Ovary (tissue), 9 donors: ENCODE results near the gene EPYC. TPM values are rescaled to one million over a fixed set of nuclear protein-coding genes. Genes with fewer than 3 reads are reported as not detected.

Source experiments
- DNase-seq, 5 donors: peaks; one replicate each; pipeline ENCODE4 v3.0.0-alpha.2; 2019 to 2020
- H3K27ac ChIP-seq, 2 donors: fragments of 200-600 bp; one replicate each; pipeline versions ENCODE4 v1.5.1 to v1.8.0; 2019 to 2022
- H3K27me3 ChIP-seq: fragments of 200-600 bp; one replicate; pipeline ENCODE4 v1.8.0; 2022
- H3K36me3 ChIP-seq: fragments of 200-600 bp; sonication (generic); one replicate; pipeline ENCODE4 v1.5.1; 2019
- H3K4me1 ChIP-seq: one replicate; pipeline ENCODE4 v1.8.1; 2013; ENCODE audit warnings: mild to moderate bottlenecking, moderate library complexity; ENCODE audit not compliant: insufficient read depth
- H3K4me3 ChIP-seq: fragments of 200-600 bp; sonication (generic); one replicate; pipeline ENCODE4 v1.5.1; 2017
- H3K9me3 ChIP-seq, 2 donors: fragments of 200-600 bp in 1 of 2; sonication (generic) in 1 of 2; one replicate each; pipeline versions ENCODE4 v1.5.1 to v1.8.1; 2013 to 2019; ENCODE audit warnings: mild to moderate bottlenecking in 1 of 2, moderate library complexity in 1 of 2
- CTCF ChIP-seq, 3 donors: fragments of 450-650 bp in 2 of 3; fragments of 200-600 bp in 1 of 3; IDR thresholded peaks; one replicate each; pipeline versions ENCODE4 v1.5.1 to v1.8.0; 2016 to 2022; ENCODE audit warnings: antibody characterized with exemption in 3 of 3, mild to moderate bottlenecking in 1 of 3
- EP300 ChIP-seq: sonication (generic); formaldehyde crosslinking; IDR thresholded peaks from one replicate; pipeline ENCODE4 v1.6.1; 2017; ENCODE audit warnings: antibody characterized with exemption
- POLR2A ChIP-seq: fragments of 450-650 bp; IDR thresholded peaks from one replicate; pipeline ENCODE4 v1.6.1; 2017; ENCODE audit warnings: antibody characterized with exemption, mild to moderate bottlenecking, moderate library complexity
- WGBS, 3 donors: extraction: QIAGEN DNeasy Blood & Tissue Kit in 1 of 3; methylation state at CpG; one replicate each; pipeline versions ENCODE4 v1.1.5 to v1.1.7; 2013 to 2017; 5-methylcytosine and 5-hydroxymethylcytosine counted together
- intact Hi-C, 4 donors: fragments of 100-400 bp; cut with DNase I; formaldehyde crosslinking; loops; one replicate each; pipeline versions ENCODE4 v1.11.0 to v1.15.1; 2022 to 2023
- polyA plus RNA-seq, 2 donors: library from polyadenylated mRNA; stranded (reverse); fragments of 200-250 nt in 1 of 2; fragments of 350-450 nt in 1 of 2; fragmentation: Illumina TruSeq in 1 of 2; extraction: RNeasy Lipid Tissue Mini Kit (QIAGEN cat#74804) in 1 of 2; gene quantifications; one replicate each; pipeline ENCODE4 v1.2.3, GENCODE V29; 2013 to 2014
- total RNA-seq, 7 donors: library from RNA; depleted of rRNA in 2 of 7; stranded (reverse); fragments of >200 nt in 2 of 7; fragmentation: NEBNext Ultra II Directional in 3 of 7; extraction: Animal tissue kit (Norgen Biotek cat#: 25700) in 3 of 7; gene quantifications; one replicate each; pipeline versions ENCODE4 v1.1.0 to v1.2.4, GENCODE V29; 2016 to 2023
- donor health status: DM: no; HTN: no; CAD: no; lungs with moderate emphysema.
- donor health status: DM: no; HTN: no; CAD: no.
- donor health status: Bipolar disorder and iron deficiency.
- donor health status: DM: yes; HTN: yes; CAD: no.
- donor health status: DM: no; HTN: no; CAD: no.
- donor health status: DM: yes; HTN: yes; CAD: no.

EPYC gene
- total and polyA plus RNA-seq, 9 donors = 0.16 to 0.43 (median 0.24) TPM; not detected in 6

GRCh38 chr12:90982170-90982569 is 22.6 kb downstream of the EPYC start:
- no peak overlapping the region for H3K4me3 ChIP-seq
- WGBS, 3 donors = 98 to 100% (median 100%) methylated on average over 1 of the region's 1 CpG
- intact Hi-C loops = loop anchor here in 1 of 4 donors (10.0 kb wide), 1 partner anchor 363 kb away; no protein-coding TSS in a partner anchor
- H3K27ac ChIP-seq = no peak overlapping the region
- no peaks in the 10 kb centered on the region for H3K9me3 ChIP-seq
- no peaks in the 10 kb centered on the region for H3K27me3 ChIP-seq
- H3K36me3 ChIP-seq = no peaks in the 10 kb centered on the region
- H3K4me1 ChIP-seq = peaks cover 2% of the 10 kb centered on the region
- DNase-seq = no peak
- no peak for TF ChIP-seq EP300
- TF ChIP-seq POLR2A = no peak
- no peak for TF ChIP-seq CTCF (IDR thresholded peaks at IDR 0.05)

- intact Hi-C loops = loop anchor here (5.0 to 10.0 kb wide), 4 partner anchors 195 to 377 kb away; no protein-coding TSS in a partner anchor
- no peak for DNase-seq
These were observed 24.8 kb downstream of the EPYC start for GRCh38 chr12:90979951-90980350.

GRCh38 chr12:90979019-90979418 is 25.8 kb downstream of the EPYC start:
- TF ChIP-seq CTCF (IDR thresholded peaks at IDR 0.05) = no peak
- TF ChIP-seq EP300 = no peak
- no peak for TF ChIP-seq POLR2A
- peaks cover 2% of the 10 kb centered on the region for H3K4me1 ChIP-seq
- 81 to 84% (median 81%) methylated on average over 3 of the region's 3 CpGs for WGBS, 3 donors
- H3K27ac ChIP-seq = peak overlapping the region in 1 of 2 donors; percentile 76
- H3K36me3 ChIP-seq = no peaks in the 10 kb centered on the region
- H3K4me3 ChIP-seq = no peak overlapping the region
- intact Hi-C loops = loop anchor here in 3 of 4 donors (5.0 to 10.0 kb wide), 3 partner anchors 196 to 378 kb away; no protein-coding TSS in a partner anchor
- no peaks in the 10 kb centered on the region for H3K9me3 ChIP-seq
- H3K27me3 ChIP-seq = no peaks in the 10 kb centered on the region
- DNase-seq = no peak

More at GRCh38 chr12:90979951-90980350, 24.8 kb downstream of the EPYC start:
- no peaks in the 10 kb centered on the region for H3K27me3 ChIP-seq
- H3K4me1 ChIP-seq = peaks cover 2% of the 10 kb centered on the region
- H3K27ac ChIP-seq = peak overlapping the region in 1 of 2 donors; percentile 76
- H3K4me3 ChIP-seq = no peak overlapping the region
- WGBS, 3 donors = 10 to 14% (median 13%) methylated on average over 3 of the region's 3 CpGs
- TF ChIP-seq EP300 = no peak
- no peak for TF ChIP-seq POLR2A
- TF ChIP-seq CTCF (IDR thresholded peaks at IDR 0.05) = no peak
- H3K9me3 ChIP-seq = no peaks in the 10 kb centered on the region
- H3K36me3 ChIP-seq = no peaks in the 10 kb centered on the region

- intact Hi-C loops = loop anchor here in 3 of 4 donors (5.0 to 10.0 kb wide), 3 partner anchors 197 to 379 kb away; no protein-coding TSS in a partner anchor
- H3K27ac ChIP-seq = peak overlapping the region in 1 of 2 donors; percentile 76
These were observed 26.5 kb downstream of the EPYC start for GRCh38 chr12:90978117-90978770.

More at GRCh38 chr12:90978117-90978770, 26.5 kb downstream of the EPYC start:
- H3K27me3 ChIP-seq = no peaks in the 10 kb centered on the region
- no peaks in the 10 kb centered on the region for H3K9me3 ChIP-seq
- DNase-seq = peak in 1 of 5 donors; percentile 23
- TF ChIP-seq CTCF (IDR thresholded peaks at IDR 0.05) = peak; percentile 52 to 92 (median 85)
- no peak for TF ChIP-seq EP300
- no peaks in the 10 kb centered on the region for H3K36me3 ChIP-seq
- H3K4me3 ChIP-seq = no peak overlapping the region
- peaks cover 2% of the 10 kb centered on the region for H3K4me1 ChIP-seq
- 4 to 9% (median 6%) methylated on average over 1 of the region's 1 CpG for WGBS, 3 donors
